HG02610 (cell line): ENCODE results near the gene FOXD4L3.
"Not testable (repeated sequence)": the region's sequence is repeated elsewhere in the genome, so short reads cannot be mapped to it uniquely, and the experiment has no call there.

ENCODE experiments used
- ATAC-seq: cut with Tn5 transposase; IDR thresholded peaks from one replicate; pipeline ENCODE4 v1.9.1; 2021; ENCODE audit warnings: mild to moderate bottlenecking, moderate library complexity; ENCODE audit not compliant: unreplicated experiment

Gene FOXD4L3

GRCh38 chr9:68343992-68344391 is 41.3 kb downstream of the FOXD4L3 start:
- ATAC-seq, result not testable (repeated sequence)

- ATAC-seq, result not testable (repeated sequence)
These were observed 49.0 kb downstream of the FOXD4L3 start for GRCh38 chr9:68351689-68352088.
